SU-DHL-6 (cell line): ENCODE data around the gene PDE6G.
A peak's percentile ranks its signal among the peaks of the same experiment; 100 is the strongest.

Source experiments
- H2AFZ ChIP-seq: fragments of 200-600 bp; sonication (generic); 2 replicates; pipeline ENCODE4 v1.6.1; 2014; ENCODE audit warnings: low read depth, mild to moderate bottlenecking, moderate library complexity, mixed read lengths, antibody characterized with exemption, low read length; ENCODE audit not compliant: severe bottlenecking
- H3F3A ChIP-seq: fragments of 200-600 bp; shearing (Covaris generic); 2 replicates; pipeline ENCODE4 v1.6.0; 2016; ENCODE audit warnings: antibody characterized with exemption, mild to moderate bottlenecking; ENCODE audit not compliant: insufficient read depth
- H3K27ac ChIP-seq: fragments of 200-600 bp; sonication (generic); 2 replicates; pipeline ENCODE4 v1.5.1; 2016; ENCODE audit warnings: low read depth, mild to moderate bottlenecking, low read length, moderate library complexity, mixed read lengths
- H3K27me3 ChIP-seq: fragments of 200-600 bp; sonication (generic), shearing (Covaris generic); 2 replicates; pipeline ENCODE4 v1.6.0; 2014; ENCODE audit warnings: mild to moderate bottlenecking, low read length
- H3K36me3 ChIP-seq: fragments of 200-600 bp; sonication (generic); 2 replicates; pipeline ENCODE4 v1.6.1; 2014; ENCODE audit warnings: mild to moderate bottlenecking, low read length, mixed read lengths
- H3K4me2 ChIP-seq: fragments of 300-600, 200-600 bp; shearing (Covaris generic), sonication (generic); 2 replicates; pipeline ENCODE4 v1.6.0; 2014; ENCODE audit warnings: low read length, low read depth, mild to moderate bottlenecking; ENCODE audit not compliant: poor library complexity, severe bottlenecking
- H3K4me3 ChIP-seq: fragments of 200-600 bp; sonication (generic); 2 replicates; pipeline ENCODE4 v1.5.1; 2014; ENCODE audit warnings: antibody characterized with exemption, low read length, mild to moderate bottlenecking, mixed read lengths; ENCODE audit not compliant: insufficient read depth, poor library complexity, severe bottlenecking
- H3K79me2 ChIP-seq: fragments of 200-600 bp; sonication (generic); 2 replicates; pipeline ENCODE4 v1.6.1; 2014; ENCODE audit warnings: mild to moderate bottlenecking, low read length, moderate library complexity; ENCODE audit not compliant: insufficient read depth
- H3K9ac ChIP-seq: fragments of 200-600 bp; sonication (generic); 2 replicates; pipeline ENCODE4 v1.7.0; 2014; ENCODE audit warnings: mild to moderate bottlenecking, low read length
- H3K9me2 ChIP-seq: fragments of 200-600 bp; sonication (generic); replicated peaks from 2 replicates; pipeline ENCODE4 v1.6.1; 2014; ENCODE audit warnings: low read length; ENCODE audit not compliant: insufficient read depth
- H3K9me3 ChIP-seq: fragments of 200-600 bp; sonication (generic); 2 replicates; pipeline ENCODE4 v1.6.1; 2014; ENCODE audit warnings: low read length, mixed read lengths; ENCODE audit not compliant: insufficient read depth
- H4K20me1 ChIP-seq: fragments of 200-600 bp; sonication (generic); 2 replicates; pipeline ENCODE4 v1.6.1; 2014; ENCODE audit warnings: low read depth, mild to moderate bottlenecking, antibody characterized with exemption, low read length, moderate library complexity, mixed read lengths
- EZH2phosphoT487 ChIP-seq: fragments of 200-600 bp; sonication (generic), shearing (Covaris generic); conservative IDR thresholded peaks from 2 replicates; pipeline ENCODE4 v1.6.1; 2018; ENCODE audit warnings: mild to moderate bottlenecking, antibody characterized with exemption, low read length, moderate library complexity, mixed read lengths
- TF ChIP-seq, protein P1 (sequence below): fragments of 200-600 bp; sonication (generic); IDR thresholded peaks from one replicate; pipeline ENCODE4 v1.5.1; 2017; ENCODE audit warnings: antibody characterized with exemption, mild to moderate bottlenecking, low read length, moderate library complexity; ENCODE audit not compliant: insufficient read depth, poor library complexity, severe bottlenecking

The PDE6G gene

DNA sequence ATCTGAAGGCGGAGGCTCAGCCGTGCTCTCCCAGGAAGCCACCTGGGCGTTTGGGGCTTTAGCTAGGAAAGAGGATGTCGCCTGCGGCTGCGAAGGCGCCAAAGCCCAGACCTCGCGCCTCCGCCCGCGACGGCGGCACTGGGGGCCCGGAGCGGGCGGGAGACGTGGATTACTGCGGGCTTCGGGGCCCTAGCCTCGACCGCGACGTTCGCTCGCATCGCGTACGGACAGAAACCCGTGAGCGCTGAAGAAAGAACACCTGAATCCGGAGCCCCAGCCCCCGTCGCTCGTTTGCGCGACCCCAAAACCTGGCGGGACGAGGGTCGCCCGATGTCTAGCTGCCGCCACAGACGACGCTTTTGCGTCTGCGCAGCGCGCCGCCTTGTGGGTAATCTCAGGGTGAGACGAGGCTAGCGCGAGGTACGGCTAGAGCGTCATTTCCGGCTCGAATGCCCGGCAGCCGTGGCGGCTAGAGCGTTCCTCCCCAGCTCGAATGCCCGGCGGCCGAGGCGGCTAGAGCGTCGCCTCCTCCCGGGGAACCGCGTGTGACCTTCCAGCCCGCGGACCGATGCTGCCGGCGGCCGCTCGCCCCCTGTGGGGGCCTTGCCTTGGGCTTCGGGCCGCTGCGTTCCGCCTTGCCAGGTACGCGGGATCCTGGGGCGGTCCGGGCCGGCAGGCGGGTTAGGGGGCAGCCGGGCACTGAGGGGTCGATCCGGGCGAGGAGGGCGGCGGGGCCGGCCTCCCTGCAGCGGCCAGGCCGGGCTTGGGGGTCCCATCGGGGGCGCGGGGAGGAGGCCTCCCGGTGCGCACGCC, 46.8 kb upstream of the PDE6G start, which contains the start of gene MRPL12:
TSS of gene MRPL12 (plus strand) at position 434 of the 813 bp plus-strand sequence. CDS start at position 569, 135 bp downstream.
- Histone ChIP-seq H3K27ac (peak within 1 kb of the TSS; percentile 77), H3K9me3 (no peaks in the 10 kb centered on the region), H3K4me2 (peak within 1 kb of the TSS; percentile 71), H2AFZ (peak within 1 kb of the TSS; percentile 30), H4K20me1 (no peaks in the 10 kb centered on the region), H3K4me3 (peak within 1 kb of the TSS; percentile 98), H3K36me3 (no peaks in the 10 kb centered on the region), H3K9ac (peak within 1 kb of the TSS; percentile 98), H3K9me2 (no peaks in the 10 kb centered on the region), H3K79me2 (peaks cover 60% of the 10 kb centered on the region), H3F3A (peaks cover 13% of the 10 kb centered on the region; the same call in 1 of the 2 replicates), H3K27me3 (no peaks in the 10 kb centered on the region)
- TF ChIP-seq EZH2phosphoT487, result no peak
- TF ChIP-seq, protein P1, sequence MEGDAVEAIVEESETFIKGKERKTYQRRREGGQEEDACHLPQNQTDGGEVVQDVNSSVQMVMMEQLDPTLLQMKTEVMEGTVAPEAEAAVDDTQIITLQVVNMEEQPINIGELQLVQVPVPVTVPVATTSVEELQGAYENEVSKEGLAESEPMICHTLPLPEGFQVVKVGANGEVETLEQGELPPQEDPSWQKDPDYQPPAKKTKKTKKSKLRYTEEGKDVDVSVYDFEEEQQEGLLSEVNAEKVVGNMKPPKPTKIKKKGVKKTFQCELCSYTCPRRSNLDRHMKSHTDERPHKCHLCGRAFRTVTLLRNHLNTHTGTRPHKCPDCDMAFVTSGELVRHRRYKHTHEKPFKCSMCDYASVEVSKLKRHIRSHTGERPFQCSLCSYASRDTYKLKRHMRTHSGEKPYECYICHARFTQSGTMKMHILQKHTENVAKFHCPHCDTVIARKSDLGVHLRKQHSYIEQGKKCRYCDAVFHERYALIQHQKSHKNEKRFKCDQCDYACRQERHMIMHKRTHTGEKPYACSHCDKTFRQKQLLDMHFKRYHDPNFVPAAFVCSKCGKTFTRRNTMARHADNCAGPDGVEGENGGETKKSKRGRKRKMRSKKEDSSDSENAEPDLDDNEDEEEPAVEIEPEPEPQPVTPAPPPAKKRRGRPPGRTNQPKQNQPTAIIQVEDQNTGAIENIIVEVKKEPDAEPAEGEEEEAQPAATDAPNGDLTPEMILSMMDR, result no peak

DNA sequence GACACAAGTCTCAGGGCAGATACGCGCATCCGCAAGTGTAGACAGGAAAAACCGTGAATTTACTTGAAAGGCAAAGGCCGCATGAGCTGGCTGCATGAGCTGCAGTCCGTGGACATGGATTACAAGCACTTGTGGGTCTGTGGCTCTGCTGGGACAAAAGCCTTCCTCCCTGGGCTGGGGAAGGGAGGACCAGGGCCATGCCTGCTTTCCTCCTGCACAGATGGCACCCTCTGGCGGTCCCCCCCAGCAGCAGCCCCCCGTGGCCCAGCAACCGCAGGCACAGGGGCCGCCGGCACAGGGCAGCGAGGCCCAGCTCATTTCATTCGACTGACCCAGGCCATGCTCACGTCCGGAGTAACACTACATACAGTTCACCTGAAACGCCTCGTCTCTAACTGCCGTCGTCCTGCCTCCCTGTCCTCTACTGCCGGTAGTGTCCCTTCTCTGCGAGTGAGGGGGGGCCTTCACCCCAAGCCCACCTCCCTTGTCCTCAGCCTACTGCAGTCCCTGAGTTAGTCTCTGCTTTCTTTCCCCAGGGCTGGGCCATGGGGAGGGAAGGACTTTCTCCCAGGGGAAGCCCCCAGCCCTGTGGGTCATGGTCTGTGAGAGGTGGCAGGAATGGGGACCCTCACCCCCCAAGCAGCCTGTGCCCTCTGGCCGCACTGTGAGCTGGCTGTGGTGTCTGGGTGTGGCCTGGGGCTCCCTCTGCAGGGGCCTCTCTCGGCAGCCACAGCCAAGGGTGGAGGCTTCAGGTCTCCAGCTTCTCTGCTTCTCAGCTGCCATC, 45.1 kb upstream of the PDE6G start:
- H3K27ac ChIP-seq, result peak overlapping the region; percentile 77
- H3K9me3 ChIP-seq, result no peaks in the 10 kb centered on the region
- peak overlapping the region; percentile 98 for H3K9ac ChIP-seq
- H2AFZ ChIP-seq, result no peak overlapping the region
- H3K79me2 ChIP-seq, result peaks cover 60% of the 10 kb centered on the region
- H3K4me3 ChIP-seq, result peak overlapping the region; percentile 98
- H3K36me3 ChIP-seq, result peaks cover 2% of the 10 kb centered on the region; the same call in 1 of the 2 replicates
- H3F3A ChIP-seq, result peaks cover 17% of the 10 kb centered on the region; the same call in 1 of the 2 replicates
- H3K9me2 ChIP-seq, result no peaks in the 10 kb centered on the region
- H4K20me1 ChIP-seq, result no peaks in the 10 kb centered on the region
- H3K27me3 ChIP-seq, result no peaks in the 10 kb centered on the region
- no peak for TF ChIP-seq EZH2phosphoT487
- TF ChIP-seq, protein P1, result no peak
- H3K4me2 ChIP-seq, result peak overlapping the region; percentile 71

DNA sequence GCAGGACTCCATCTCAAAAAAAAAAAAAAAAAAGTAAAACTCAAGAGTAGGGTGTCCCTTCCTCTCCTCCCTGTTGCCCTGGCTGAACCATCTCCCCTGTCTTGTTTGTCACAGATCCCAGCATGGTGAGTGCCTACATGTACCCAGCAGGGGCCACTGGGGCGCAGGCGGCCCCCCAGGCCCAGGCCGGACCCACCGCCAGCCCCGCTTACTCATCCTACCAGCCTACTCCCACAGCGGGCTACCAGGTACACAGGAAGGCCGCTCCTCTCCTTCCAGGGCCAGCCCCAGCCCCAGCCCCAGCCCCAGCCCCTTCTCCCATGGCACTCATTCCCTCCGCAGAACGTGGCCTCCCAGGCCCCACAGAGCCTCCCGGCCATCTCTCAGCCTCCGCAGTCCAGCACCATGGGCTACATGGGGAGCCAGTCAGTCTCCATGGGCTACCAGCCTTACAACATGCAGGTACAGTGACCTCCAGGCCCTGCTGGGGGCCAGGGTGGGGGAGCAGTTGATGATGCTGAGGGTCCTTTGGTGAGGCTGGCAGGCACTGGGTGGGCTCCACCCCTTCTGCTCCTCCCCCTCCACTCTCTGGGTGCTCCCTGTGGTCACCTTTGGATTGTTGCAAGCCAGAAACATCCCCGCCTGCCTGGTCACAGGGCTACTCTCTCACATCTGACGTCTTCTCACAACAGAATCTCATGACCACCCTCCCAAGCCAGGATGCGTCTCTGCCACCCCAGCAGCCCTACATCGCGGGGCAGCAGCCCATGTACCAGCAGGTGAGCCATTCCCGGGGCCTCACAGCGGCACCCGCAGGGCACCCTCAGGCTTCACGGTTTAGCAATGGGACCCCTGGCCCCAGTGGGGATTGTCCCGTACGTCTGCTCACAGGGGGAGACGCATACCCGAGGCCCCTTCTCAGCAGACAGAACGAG, 44.3 kb upstream of the PDE6G start:
- Histone ChIP-seq H3K9ac (peak overlapping the region; percentile 98), H3K79me2 (peaks cover 53% of the 10 kb centered on the region), H3K36me3 (peaks cover 2% of the 10 kb centered on the region; the same call in 1 of the 2 replicates), H3K27ac (peak overlapping the region; percentile 77), H3K9me2 (no peaks in the 10 kb centered on the region), H3K4me2 (peak overlapping the region; percentile 71), H3K9me3 (no peaks in the 10 kb centered on the region), H3K27me3 (no peaks in the 10 kb centered on the region), H3K4me3 (peak overlapping the region; percentile 98), H3F3A (peaks cover 17% of the 10 kb centered on the region; the same call in 1 of the 2 replicates), H2AFZ (no peak overlapping the region), H4K20me1 (no peaks in the 10 kb centered on the region)
- no peak for TF ChIP-seq EZH2phosphoT487
- TF ChIP-seq, protein P1, result no peak
